Muscle layer of colon (tissue), 2 donors: ENCODE results near the gene ABCC8.

Experiments
- H3K27ac ChIP-seq: one replicate; pipeline ENCODE4 v1.7.0; 2013; ENCODE audit warnings: low read depth, mild to moderate bottlenecking, low read length, moderate library complexity
- H3K27me3 ChIP-seq, 2 donors: one replicate each; pipeline ENCODE4 v1.7.0; 2013; ENCODE audit warnings: low read length in 2 of 2, mild to moderate bottlenecking in 2 of 2; ENCODE audit not compliant: insufficient read depth in 2 of 2, control insufficient read depth in 1 of 2
- H3K36me3 ChIP-seq: one replicate; pipeline ENCODE4 v1.7.0; 2013; ENCODE audit warnings: mild to moderate bottlenecking, low read length; ENCODE audit not compliant: insufficient read depth
- H3K4me1 ChIP-seq: one replicate; pipeline ENCODE4 v1.7.0; 2013; ENCODE audit warnings: mild to moderate bottlenecking, low read length; ENCODE audit not compliant: insufficient read depth
- H3K4me3 ChIP-seq, 2 donors: one replicate each; pipeline ENCODE4 v1.7.0; 2013; ENCODE audit warnings: low read length in 2 of 2, low read depth in 1 of 2, mild to moderate bottlenecking in 1 of 2, moderate library complexity in 1 of 2
- H3K9ac ChIP-seq: one replicate; pipeline ENCODE4 v1.7.0; 2013; ENCODE audit warnings: low read length
- H3K9me3 ChIP-seq: one replicate; pipeline ENCODE4 v1.7.0; 2013; ENCODE audit warnings: mild to moderate bottlenecking, low read length
- donor health status: abdominal sarcoma.
- donor health status: Adenocarcinoma of cecum.

ABCC8 gene

GRCh38 chr11:17515443-17516176, 39.0 kb upstream of the ABCC8 start:
- H3K4me3 ChIP-seq: no peak overlapping the region
- no peaks in the 10 kb centered on the region for H3K9me3 ChIP-seq
- H3K36me3 ChIP-seq: no peaks in the 10 kb centered on the region
- H3K4me1 ChIP-seq: no peaks in the 10 kb centered on the region
- no peaks in the 10 kb centered on the region for H3K27me3 ChIP-seq
- no peak overlapping the region for H3K9ac ChIP-seq
- H3K27ac ChIP-seq: no peak overlapping the region

- no peaks in the 10 kb centered on the region for H3K36me3 ChIP-seq
Measured at GRCh38 chr11:17514476-17514875, 37.8 kb upstream of the ABCC8 start.

GRCh38 chr11:17513853-17514252, 37.2 kb upstream of the ABCC8 start:
- Histone ChIP-seq H3K4me3 (no peak overlapping the region), H3K9ac (no peak overlapping the region), H3K36me3 (no peaks in the 10 kb centered on the region), H3K27me3 (no peaks in the 10 kb centered on the region), H3K9me3 (no peaks in the 10 kb centered on the region), H3K27ac (no peak overlapping the region), H3K4me1 (peaks cover 2% of the 10 kb centered on the region)

More at GRCh38 chr11:17514476-17514875, 37.8 kb upstream of the ABCC8 start:
- H3K27ac ChIP-seq: no peak overlapping the region
- no peak overlapping the region for H3K9ac ChIP-seq
- no peaks in the 10 kb centered on the region for H3K9me3 ChIP-seq
- no peak overlapping the region for H3K4me3 ChIP-seq
- H3K4me1 ChIP-seq: no peaks in the 10 kb centered on the region
- H3K27me3 ChIP-seq: no peaks in the 10 kb centered on the region

- Histone ChIP-seq H3K27me3 (no peaks in the 10 kb centered on the region), H3K4me3 (no peak overlapping the region), H3K27ac (no peak overlapping the region), H3K36me3 (no peaks in the 10 kb centered on the region), H3K4me1 (peaks cover 11% of the 10 kb centered on the region), H3K9ac (no peak overlapping the region), H3K9me3 (no peaks in the 10 kb centered on the region)
Measured at GRCh38 chr11:17512101-17512500, 35.5 kb upstream of the ABCC8 start.

GRCh38 chr11:17511571-17511970, 34.9 kb upstream of the ABCC8 start:
- Histone ChIP-seq H3K27me3 (no peaks in the 10 kb centered on the region), H3K4me3 (no peak overlapping the region), H3K4me1 (peaks cover 11% of the 10 kb centered on the region), H3K27ac (no peak overlapping the region), H3K9ac (no peak overlapping the region), H3K9me3 (no peaks in the 10 kb centered on the region), H3K36me3 (no peaks in the 10 kb centered on the region)

GRCh38 chr11:17510507-17511206, 34.0 kb upstream of the ABCC8 start:
- Histone ChIP-seq H3K36me3 (no peaks in the 10 kb centered on the region), H3K4me1 (peaks cover 11% of the 10 kb centered on the region), H3K9ac (no peak overlapping the region), H3K9me3 (no peaks in the 10 kb centered on the region), H3K27ac (no peak overlapping the region), H3K27me3 (no peaks in the 10 kb centered on the region), H3K4me3 (no peak overlapping the region)

- no peak overlapping the region for H3K4me3 ChIP-seq
- H3K27me3 ChIP-seq: no peaks in the 10 kb centered on the region
- no peaks in the 10 kb centered on the region for H3K36me3 ChIP-seq
- no peaks in the 10 kb centered on the region for H3K9me3 ChIP-seq
- H3K27ac ChIP-seq: no peak overlapping the region
- H3K4me1 ChIP-seq: peaks cover 17% of the 10 kb centered on the region
- H3K9ac ChIP-seq: no peak overlapping the region
Measured at GRCh38 chr11:17508791-17509190, 32.1 kb upstream of the ABCC8 start.

- H3K36me3 ChIP-seq: no peaks in the 10 kb centered on the region
- no peaks in the 10 kb centered on the region for H3K9me3 ChIP-seq
- no peaks in the 10 kb centered on the region for H3K27me3 ChIP-seq
- H3K4me3 ChIP-seq: no peak overlapping the region
- no peak overlapping the region for H3K27ac ChIP-seq
- peaks cover 17% of the 10 kb centered on the region for H3K4me1 ChIP-seq
- no peak overlapping the region for H3K9ac ChIP-seq
Measured at GRCh38 chr11:17508306-17508705, 31.7 kb upstream of the ABCC8 start.

- Histone ChIP-seq H3K9me3 (no peaks in the 10 kb centered on the region), H3K4me3 (no peak overlapping the region), H3K9ac (no peak overlapping the region), H3K27me3 (no peaks in the 10 kb centered on the region), H3K36me3 (no peaks in the 10 kb centered on the region), H3K4me1 (peaks cover 17% of the 10 kb centered on the region), H3K27ac (no peak overlapping the region)
Measured at GRCh38 chr11:17507773-17508172, 31.1 kb upstream of the ABCC8 start.

- no peak overlapping the region for H3K27ac ChIP-seq
- no peak overlapping the region for H3K9ac ChIP-seq
- no peak overlapping the region for H3K4me3 ChIP-seq
- no peaks in the 10 kb centered on the region for H3K36me3 ChIP-seq
- H3K27me3 ChIP-seq: no peaks in the 10 kb centered on the region
- H3K4me1 ChIP-seq: peaks cover 17% of the 10 kb centered on the region
- no peaks in the 10 kb centered on the region for H3K9me3 ChIP-seq
Measured at GRCh38 chr11:17506942-17507341, 30.3 kb upstream of the ABCC8 start.

- no peak overlapping the region for H3K4me3 ChIP-seq
Measured at GRCh38 chr11:17506314-17506713, 29.7 kb upstream of the ABCC8 start.

GRCh38 chr11:17505146-17505545, 28.5 kb upstream of the ABCC8 start:
- Histone ChIP-seq H3K27ac (no peak overlapping the region), H3K4me3 (no peak overlapping the region), H3K9ac (no peak overlapping the region), H3K36me3 (no peaks in the 10 kb centered on the region), H3K9me3 (no peaks in the 10 kb centered on the region), H3K4me1 (peaks cover 17% of the 10 kb centered on the region), H3K27me3 (no peaks in the 10 kb centered on the region)

More at GRCh38 chr11:17506314-17506713, 29.7 kb upstream of the ABCC8 start:
- H3K9me3 ChIP-seq: no peaks in the 10 kb centered on the region
- H3K4me1 ChIP-seq: peaks cover 17% of the 10 kb centered on the region
- H3K27ac ChIP-seq: no peak overlapping the region
- H3K36me3 ChIP-seq: no peaks in the 10 kb centered on the region
- no peak overlapping the region for H3K9ac ChIP-seq
- H3K27me3 ChIP-seq: no peaks in the 10 kb centered on the region
